Measurements from ENCODE around the gene SLC1A6.

Gene SLC1A6

DNA sequence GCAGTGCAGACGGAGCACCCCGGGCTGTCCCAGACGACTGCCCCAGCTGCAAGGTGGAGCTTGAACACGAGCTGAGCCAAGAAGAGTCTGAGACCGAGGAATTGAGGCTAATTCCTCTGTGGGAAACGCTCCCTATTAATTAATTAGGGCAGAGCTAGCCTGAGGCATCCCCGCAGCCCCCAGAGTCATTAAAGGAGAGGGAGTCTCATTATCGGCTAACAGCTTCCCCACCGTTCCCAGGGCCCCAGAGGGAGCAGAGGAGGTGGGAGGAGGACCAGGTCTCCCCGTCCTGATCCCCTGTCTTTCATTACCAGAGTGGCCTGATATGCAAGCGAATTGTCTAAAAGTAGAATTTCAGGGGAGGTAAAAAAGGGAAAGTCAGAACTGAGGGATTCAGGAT is 13.1 kb upstream of the SLC1A6 start:
- Mint-ChIP-seq H3K36me3 (ENCODE audit: low read depth) (no peaks in the 10 kb centered on the region), H3K4me1 (no peaks in the 10 kb centered on the region), H3K9me3 (peaks cover 31% of the 10 kb centered on the region), H3K27me3 (ENCODE audit: low read depth, poor library complexity) (peaks cover 24% of the 10 kb centered on the region), H3K4me3 (no peak overlapping the region), H3K27ac (no peak overlapping the region)
- DNase-seq, result no peak
- TF ChIP-seq, protein P1, sequence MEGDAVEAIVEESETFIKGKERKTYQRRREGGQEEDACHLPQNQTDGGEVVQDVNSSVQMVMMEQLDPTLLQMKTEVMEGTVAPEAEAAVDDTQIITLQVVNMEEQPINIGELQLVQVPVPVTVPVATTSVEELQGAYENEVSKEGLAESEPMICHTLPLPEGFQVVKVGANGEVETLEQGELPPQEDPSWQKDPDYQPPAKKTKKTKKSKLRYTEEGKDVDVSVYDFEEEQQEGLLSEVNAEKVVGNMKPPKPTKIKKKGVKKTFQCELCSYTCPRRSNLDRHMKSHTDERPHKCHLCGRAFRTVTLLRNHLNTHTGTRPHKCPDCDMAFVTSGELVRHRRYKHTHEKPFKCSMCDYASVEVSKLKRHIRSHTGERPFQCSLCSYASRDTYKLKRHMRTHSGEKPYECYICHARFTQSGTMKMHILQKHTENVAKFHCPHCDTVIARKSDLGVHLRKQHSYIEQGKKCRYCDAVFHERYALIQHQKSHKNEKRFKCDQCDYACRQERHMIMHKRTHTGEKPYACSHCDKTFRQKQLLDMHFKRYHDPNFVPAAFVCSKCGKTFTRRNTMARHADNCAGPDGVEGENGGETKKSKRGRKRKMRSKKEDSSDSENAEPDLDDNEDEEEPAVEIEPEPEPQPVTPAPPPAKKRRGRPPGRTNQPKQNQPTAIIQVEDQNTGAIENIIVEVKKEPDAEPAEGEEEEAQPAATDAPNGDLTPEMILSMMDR (IDR thresholded peaks at IDR 0.05), result no peak

DNA sequence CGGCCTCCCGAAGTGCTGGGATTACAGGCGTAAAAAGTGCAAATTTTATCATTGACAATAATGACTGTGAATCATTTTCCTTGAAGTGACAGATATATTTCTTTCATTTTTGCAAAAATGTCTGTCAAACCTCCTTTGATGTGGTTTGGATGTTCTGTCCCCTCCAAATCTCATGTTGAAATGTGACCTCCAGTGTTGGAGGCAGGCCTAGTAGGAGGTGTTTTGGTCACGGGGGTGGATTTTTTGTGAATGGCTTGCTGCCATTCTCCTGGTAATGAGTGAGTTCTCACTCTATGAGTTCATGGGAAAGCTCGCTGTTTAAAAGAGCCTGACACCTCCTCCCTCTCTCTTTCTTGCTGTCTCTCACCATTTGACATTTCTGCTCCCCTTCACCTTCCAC is 5.5 kb upstream of the SLC1A6 start:
- Mint-ChIP-seq H3K9me3 (peaks cover 13% of the 10 kb centered on the region), H3K27ac (no peak overlapping the region), H3K36me3 (ENCODE audit: low read depth) (no peaks in the 10 kb centered on the region), H3K27me3 (ENCODE audit: low read depth, poor library complexity) (peaks cover 51% of the 10 kb centered on the region), H3K4me1 (no peaks in the 10 kb centered on the region), H3K4me3 (no peak overlapping the region)
- DNase-seq, result no peak
- TF ChIP-seq, protein P1 (IDR thresholded peaks at IDR 0.05), result no peak

DNA sequence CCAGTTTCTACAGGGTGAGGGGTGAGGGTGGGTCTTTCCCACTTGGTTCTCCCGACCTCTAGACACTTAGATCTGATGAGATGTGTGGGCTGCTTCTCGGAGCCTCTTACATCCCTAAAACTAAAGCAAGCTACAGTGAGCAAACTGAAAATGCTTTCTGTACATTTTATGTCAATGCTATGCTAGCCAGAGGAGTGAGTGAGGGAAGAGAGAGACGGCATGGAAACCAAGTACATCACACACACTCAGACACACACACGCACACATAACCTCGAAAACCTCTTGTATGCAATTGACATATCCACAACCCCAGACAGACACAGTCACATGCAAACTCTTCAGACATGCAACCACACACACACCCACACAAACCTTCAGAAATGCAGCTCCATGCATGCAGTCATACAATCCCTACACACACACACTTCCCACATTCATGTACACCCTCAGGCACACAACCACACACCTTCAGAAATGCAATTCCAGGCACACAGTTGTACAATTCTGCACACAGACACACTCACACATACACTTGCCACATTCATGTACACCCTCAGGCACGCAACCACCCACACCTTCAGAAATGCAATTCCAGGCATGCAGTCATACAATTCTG is 1.4 kb downstream of the SLC1A6 start:
- Mint-ChIP-seq H3K36me3 (ENCODE audit: low read depth) (no peaks in the 10 kb centered on the region), H3K4me1 (peaks cover 19% of the 10 kb centered on the region), H3K27me3 (ENCODE audit: low read depth, poor library complexity) (peaks cover 51% of the 10 kb centered on the region), H3K27ac (no peak overlapping the region), H3K4me3 (peak overlapping the region; percentile 85), H3K9me3 (no peaks in the 10 kb centered on the region)
- no peak for DNase-seq
- TF ChIP-seq, protein P1 (IDR thresholded peaks at IDR 0.05), result no peak

DNA sequence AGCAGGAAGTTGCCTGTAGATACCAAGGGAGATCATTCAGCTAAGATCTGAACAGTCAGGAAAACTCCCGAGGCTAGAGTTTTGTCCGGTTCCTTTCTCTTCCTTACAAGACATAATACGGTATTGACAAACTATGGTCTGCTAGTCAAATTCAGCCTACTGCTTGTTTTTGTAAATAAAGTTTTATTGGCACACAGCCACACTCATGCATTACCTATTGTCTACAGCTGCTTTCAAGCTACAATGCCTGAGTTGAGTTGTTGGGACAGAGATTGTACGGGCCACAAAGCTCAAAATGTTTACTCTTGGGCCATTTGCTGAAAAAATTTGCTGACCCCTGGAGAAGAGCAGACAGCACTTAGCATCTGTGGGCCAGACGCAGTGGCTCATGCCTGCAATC is 2.5 kb downstream of the SLC1A6 start:
- DNase-seq, result no peak
- Mint-ChIP-seq H3K36me3 (ENCODE audit: low read depth) (peaks cover 4% of the 10 kb centered on the region), H3K27ac (no peak overlapping the region), H3K4me3 (no peak overlapping the region), H3K4me1 (peaks cover 19% of the 10 kb centered on the region), H3K27me3 (ENCODE audit: low read depth, poor library complexity) (peaks cover 45% of the 10 kb centered on the region), H3K9me3 (no peaks in the 10 kb centered on the region)
- TF ChIP-seq, protein P1 (IDR thresholded peaks at IDR 0.05), result no peak

DNA sequence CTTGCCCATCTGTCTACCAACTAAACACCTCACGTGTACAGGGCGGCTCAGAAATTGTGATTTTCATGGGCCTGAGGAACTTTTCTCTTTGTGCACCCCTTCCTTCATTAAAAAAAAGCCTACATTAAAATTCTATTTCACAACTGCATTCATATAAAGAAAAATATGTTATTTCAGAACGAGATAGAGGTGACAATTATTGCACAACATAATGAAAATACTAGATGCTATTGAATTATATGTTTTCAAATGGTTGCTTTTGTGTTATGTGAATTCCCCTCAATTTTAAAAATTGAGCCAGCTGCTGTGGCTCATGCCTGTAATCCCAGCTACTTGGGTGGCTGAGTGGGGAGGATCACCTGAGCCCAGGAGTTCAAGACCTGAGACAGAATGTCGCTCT is 5.2 kb downstream of the SLC1A6 start:
- Mint-ChIP-seq H3K27me3 (ENCODE audit: low read depth, poor library complexity) (peaks cover 22% of the 10 kb centered on the region), H3K27ac (no peak overlapping the region), H3K4me3 (no peak overlapping the region), H3K4me1 (peaks cover 19% of the 10 kb centered on the region), H3K36me3 (ENCODE audit: low read depth) (peaks cover 20% of the 10 kb centered on the region), H3K9me3 (no peaks in the 10 kb centered on the region)
- TF ChIP-seq, protein P1 (IDR thresholded peaks at IDR 0.05), result no peak
- DNase-seq, result no peak

DNA sequence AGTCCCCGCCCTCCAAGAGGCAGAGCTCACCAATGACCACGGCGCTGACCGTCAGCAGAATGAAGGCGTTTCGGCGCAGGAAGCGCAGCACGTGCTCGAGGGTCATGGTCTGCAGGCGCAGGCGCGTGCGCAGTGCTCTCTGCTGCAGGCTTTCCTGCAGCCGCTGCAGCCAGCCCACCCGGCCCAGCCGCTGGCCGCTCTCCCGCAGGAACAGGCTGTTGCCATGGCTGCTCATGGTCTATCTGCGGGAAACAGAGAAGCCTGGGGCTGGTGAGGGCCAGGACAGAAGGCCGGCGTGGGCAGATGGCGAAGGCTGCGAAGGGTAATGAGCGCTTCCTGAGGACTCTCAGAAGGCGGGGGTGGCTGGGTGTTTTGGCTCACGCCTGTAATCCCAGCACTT is 7.0 kb downstream of the SLC1A6 start:
- Mint-ChIP-seq H3K27me3 (ENCODE audit: low read depth, poor library complexity) (peaks cover 8% of the 10 kb centered on the region), H3K9me3 (no peaks in the 10 kb centered on the region), H3K27ac (no peak overlapping the region), H3K4me1 (peaks cover 6% of the 10 kb centered on the region), H3K4me3 (no peak overlapping the region), H3K36me3 (ENCODE audit: low read depth) (peaks cover 34% of the 10 kb centered on the region)
- TF ChIP-seq, protein P1 (IDR thresholded peaks at IDR 0.05), result no peak
- no peak for DNase-seq
